Right ventricle myocardium superior (tissue), 1 donor: ENCODE measurements around the gene FAM20C. TPM values are rescaled to one million over a fixed set of nuclear protein-coding genes. Genes with fewer than 3 reads are reported as not detected.
A peak's percentile ranks its signal among the peaks of the same experiment; 100 is the strongest.

Source experiments
- ATAC-seq: fragments of 200-7000 bp; cut with Tn5 transposase; one replicate; pipeline ENCODE4 v1.9.1; 2020; ENCODE audit warnings: mild to moderate bottlenecking; ENCODE audit not compliant: poor library complexity
- DNase-seq: peaks from one replicate; pipeline ENCODE4 v3.0.0-alpha.2; 2020
- intact Hi-C: fragments of 100-400 bp; cut with DNase I; formaldehyde crosslinking; loops from one replicate; pipeline ENCODE4 v1.11.2; 2022
- total RNA-seq: library from RNA; stranded (reverse); fragmentation: NEBNext Ultra II Directional; extraction: Animal tissue kit (Norgen Biotek cat#: 25700); gene quantifications from one replicate; pipeline ENCODE4 v1.2.1, GENCODE V29; 2021
- donor health status: DM: no; HTN: yes; CAD: no; lungs with severe emphysema.

Gene FAM20C
- total RNA-seq, 1 donor from 2014 or later: 23.4 TPM

DNA sequence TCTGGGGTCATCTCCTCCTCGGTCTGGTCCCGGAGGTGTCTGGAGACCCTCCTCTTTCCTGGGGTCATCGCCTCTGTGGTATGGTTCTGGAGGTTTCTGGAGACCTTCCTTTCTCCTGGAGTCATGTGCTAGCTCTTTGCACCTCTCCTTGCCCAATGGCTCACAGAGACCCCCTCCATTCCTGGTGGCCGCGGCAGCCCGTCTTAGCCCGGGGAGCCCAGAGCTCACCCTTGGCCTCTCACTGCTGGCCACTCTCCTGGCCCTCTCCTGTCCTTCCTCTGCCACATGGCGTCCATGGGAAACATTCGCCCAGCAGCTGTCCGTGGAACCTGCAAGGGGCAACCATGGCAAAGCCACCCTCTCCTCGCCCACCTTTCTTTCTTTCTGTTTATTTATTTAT lies 77.3 kb downstream of the FAM20C start:
- DNase-seq (no peak), ATAC-seq (no peak)
- intact Hi-C loops: no loop called here

DNA sequence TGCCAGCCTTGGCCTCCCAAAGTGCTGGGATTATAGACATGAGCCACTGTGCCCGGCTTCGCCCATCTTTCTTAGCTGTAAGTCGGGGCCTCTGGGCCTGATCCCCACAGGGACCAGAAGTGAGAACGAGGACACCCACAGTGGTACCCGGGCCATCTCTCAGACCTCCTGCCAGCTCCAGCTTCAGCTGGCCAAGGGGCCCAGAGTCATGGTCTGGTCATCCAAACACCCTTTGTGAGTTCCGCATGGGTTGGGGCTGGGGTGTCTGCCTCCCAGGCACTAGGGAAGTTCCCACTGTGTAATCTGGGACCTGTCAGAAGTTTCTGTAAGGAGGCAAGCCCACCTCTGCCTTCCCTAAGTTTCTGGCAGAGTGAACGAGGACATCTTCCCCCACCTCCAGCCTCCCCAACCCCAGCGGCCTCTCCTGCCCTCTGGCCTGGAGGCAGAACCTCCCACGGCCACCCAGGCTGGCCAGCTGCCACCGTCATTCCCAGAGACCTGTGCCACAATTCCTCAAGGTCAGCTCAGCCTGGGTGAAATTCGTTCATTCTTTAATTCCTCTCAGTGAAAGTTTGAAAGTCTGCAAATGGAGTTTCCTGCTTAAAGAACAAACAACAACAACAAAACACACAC lies 78.1 kb downstream of the FAM20C start:
- ATAC-seq (no peak), DNase-seq (peak; percentile 38)
- intact Hi-C loops: no loop called here

DNA sequence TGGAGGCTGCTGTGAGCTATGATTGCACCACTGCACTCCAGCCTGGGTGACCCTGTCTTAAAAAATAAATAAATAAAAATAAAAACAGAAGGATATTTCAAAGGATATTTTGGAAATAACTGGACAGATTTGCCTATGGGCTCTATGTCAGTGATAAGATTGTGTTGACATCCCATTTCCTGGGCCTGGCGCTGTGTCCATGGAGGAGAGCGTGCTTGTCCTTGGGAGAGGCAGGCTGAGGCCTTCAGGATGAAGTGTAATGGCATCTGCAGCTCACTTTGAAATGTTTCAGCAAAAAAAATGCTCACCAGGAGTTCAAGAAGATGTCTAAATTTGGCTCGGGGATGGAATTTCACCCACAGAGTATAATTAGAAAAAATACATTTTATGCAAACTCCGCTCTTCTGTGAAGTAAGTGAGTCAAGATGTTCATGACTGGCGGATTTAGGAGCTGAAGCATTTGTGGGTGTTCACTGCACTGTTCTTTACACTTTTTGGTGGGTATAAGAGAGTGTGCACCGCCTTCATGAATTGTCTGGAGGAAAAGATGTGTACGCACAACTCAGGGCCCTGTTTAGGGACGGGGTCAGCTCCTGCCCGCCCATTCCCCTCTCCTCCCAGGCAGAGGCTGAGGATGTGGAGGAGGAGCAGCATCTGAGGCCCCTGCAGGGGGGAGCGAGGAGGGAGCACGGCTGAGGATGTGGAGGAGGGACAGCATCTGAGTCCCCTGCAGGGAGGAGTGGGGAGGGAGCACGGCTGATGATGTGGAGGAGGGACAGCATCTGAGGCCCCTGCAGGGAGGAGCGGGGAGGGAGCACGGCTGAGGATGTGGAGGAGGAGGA lies 79.1 kb downstream of the FAM20C start:
- no peak for DNase-seq
- intact Hi-C loops: no loop called here
- ATAC-seq: no peak

DNA sequence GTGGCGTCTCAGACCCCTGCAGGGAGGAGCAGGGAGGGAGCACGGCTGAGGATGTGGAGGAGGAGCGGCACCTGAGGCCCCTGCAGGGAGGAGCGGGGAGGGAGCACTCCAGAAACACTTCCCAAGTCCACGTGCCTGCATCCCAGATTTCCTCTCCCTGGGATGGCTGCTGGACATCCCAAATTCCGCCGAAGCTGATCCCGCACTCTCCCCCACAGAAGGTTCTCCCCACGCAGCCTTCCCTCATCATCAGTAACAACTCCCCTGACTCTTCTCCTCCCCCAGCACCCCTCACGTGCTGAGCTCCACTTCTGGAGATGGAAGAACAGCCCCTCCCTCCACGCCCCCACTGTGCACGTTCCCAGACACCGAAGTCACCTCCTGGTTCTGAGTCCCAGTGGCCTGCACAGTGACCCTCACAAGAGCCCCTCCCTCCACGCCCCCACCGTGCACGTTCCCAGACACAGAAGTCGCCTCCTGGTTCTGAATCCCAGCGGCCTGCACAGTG lies 79.8 kb downstream of the FAM20C start:
- no peak for ATAC-seq
- intact Hi-C loops: no loop called here
- DNase-seq: peak; percentile 20

DNA sequence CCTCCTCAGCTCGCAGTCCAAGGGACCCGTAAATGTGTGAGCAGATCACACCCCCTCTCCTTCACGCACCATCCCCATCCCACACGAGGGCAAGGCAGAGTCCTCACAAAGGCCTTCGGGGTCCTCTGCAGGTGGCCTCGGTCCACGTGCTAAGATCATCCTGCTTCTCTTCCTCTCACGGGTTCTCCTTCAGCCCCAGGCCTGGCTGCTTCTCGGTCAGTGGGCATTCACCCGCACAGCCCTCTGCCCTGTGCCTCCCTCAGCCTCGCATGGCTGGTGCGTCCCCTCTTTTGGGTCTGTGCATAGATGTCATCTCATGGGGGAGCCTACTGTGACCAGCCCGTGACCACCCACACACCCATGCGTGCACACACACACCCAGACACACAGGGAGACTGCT lies 80.3 kb downstream of the FAM20C start:
- ATAC-seq (no peak), DNase-seq (no peak)
- intact Hi-C loops: no loop called here

DNA sequence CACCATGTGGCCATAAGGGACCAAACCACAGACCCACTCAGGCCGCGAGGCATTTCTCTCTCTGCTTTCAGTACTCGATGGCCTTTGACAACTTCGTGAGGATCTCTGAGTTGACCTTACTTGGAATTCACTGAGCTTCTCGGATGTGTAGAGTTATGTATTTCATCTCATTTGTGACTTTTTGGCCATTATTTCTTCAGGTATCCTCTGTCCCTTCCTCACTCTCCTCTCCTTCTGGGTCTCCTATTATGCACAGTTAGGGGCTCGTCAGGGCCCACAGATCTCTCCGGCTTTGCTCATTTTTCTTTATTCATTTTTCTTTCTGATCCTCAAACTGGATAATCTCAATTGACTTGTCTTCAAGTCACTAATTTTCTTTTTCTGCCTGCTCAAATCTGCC lies 81.0 kb downstream of the FAM20C start:
- ATAC-seq (no peak), DNase-seq (no peak)
- intact Hi-C loops: no loop called here

DNA sequence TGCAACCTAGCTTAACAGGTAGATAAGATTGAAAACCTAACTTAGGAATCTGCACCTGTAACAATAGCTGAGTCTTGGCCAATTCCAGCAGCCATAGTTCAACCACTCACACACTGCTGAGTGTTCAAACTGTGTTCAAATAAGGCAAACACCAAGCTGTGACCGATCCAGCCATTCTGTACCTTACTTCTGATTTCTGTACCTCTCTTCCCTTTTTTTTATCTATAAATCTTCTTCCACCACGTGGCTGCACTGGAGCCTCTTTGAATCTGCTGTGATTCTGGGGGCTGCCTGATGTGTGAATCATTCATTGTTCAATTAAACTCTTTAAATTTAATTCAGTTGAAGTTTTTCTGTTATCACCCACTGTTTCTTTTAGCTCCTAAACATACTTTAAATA lies 81.9 kb downstream of the FAM20C start:
- DNase-seq: no peak
- ATAC-seq: no peak
- intact Hi-C loops: no loop called here

DNA sequence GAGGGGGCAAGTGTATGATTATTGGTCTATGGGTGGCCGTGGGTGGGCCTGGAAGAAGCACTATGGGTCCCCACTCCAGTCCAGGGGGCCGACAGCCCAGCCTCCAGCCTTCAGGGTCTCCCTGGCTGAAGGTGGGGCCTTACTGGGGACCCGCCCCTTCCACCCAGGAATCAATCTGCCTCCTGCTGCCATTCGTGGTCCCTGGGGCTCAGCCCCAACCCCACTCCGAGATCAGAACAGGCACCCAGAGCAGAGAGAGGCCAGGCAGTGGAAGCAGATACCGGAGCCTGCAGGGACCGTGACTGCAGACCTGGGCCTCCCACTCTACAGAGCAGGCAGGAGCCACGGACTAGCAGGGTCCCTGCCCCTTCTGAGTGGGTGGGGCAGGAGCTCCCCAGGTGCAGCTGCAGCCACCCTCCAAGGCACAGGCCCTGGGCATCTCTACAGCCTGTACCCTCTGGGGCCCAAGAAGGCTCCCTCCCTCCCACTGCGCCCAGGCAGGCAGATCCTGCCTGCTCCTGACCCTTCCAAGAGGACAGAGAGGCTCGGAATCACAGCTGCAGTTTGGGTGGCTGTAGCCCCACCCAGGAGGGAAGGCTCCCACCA lies 84.0 kb downstream of the FAM20C start:
- no peak for DNase-seq
- intact Hi-C loops: no loop called here
- ATAC-seq: no peak

DNA sequence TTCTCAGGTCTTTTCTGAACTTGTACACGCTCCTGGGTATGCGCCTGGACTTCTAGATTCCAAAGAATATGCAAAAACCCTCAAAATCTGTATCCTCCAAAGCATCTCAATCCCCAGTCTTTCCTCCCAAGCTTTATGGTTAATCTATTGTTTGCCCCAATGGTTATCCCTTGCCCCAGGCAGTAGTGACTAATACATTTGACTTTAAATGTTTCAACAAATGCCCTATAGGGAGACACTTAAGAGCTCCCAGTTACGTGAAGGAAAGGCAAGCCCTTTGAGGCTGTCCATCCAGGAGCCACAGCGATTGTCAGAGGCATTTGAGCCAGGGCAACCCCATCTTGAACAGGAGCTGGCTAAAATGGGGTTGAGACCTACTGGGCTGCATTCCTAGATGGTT lies 84.9 kb downstream of the FAM20C start:
- ATAC-seq (no peak), DNase-seq (no peak)
- intact Hi-C loops: no loop called here

DNA sequence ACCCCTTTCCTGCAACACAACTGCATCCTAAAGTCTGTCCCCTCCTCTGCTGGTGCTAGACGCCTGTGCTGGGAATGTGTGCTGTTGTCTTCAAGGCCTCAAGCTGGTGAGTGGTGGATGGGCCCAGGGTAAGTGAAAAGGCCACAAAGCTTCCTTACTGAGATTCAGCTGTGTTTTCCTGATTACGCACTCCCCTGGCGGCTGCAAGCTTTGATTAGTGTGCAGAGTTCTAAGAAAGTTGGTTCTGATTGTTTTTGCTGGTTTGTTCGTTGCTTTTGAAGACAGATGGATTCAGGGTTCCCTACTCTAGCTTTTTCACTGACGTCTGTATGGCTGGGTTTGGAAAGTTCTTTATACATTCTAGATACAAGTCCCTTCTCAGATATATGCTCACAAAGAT lies 85.7 kb downstream of the FAM20C start:
- DNase-seq (no peak), ATAC-seq (no peak)
- intact Hi-C loops: no loop called here

DNA sequence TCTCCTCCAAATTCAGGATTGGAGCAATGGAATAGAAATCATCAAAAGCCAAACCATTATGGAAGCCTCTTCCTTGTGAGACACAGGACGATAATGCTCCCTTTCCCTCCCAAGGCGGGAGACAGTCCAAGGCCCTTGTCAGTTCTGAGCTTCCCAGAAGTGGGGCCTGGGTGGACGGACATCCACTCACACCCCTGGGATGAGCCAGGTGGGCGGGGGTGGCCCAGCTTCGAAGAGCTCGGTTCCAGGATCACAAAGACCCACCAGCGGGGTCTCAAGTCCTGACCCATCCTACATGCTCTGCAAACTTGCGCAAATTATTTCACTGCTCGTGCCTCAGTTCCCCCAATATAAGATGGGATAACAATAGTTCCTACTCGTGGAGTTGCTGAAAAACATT lies 87.5 kb downstream of the FAM20C start:
- DNase-seq (no peak), ATAC-seq (no peak)
- intact Hi-C loops: no loop called here

DNA sequence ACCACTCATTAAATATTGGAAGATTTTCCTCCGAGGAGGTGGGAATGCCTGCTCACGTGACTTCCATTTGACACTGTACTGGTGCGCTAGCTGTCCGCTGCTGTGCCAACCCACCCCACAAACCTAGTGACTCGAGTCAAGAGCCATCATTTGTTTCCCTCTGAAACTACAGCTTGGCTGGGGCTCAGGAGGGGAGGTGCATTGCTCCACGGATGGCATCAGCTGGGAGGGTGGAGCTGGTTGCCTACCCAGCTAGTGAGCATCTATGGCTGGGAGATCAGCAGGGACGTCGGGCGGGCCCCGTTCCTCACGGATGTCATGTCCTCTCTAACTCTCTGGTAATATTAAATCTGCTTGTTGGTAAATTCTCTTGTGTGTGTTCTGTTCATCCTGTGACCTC lies 88.1 kb downstream of the FAM20C start:
- ATAC-seq (no peak), DNase-seq (peak; percentile 28)
- intact Hi-C loops: no loop called here

DNA sequence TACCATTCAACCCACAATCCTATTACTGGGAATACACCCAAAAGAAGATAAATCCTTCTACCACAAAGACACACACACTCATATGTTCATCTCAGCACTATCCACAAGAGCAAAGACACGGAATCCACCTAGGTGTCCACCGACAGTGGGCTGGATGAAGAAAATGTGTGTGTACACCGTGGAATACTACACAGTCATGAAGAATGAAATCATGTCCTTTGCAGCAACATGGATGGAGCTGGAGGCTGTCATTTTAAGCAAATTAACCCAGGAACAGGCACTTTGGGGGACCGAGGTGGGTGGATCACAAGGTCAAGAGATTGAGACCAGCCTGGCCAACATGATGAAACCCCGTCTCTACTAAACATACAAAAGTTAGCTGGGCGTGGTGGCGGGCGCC lies 89.3 kb downstream of the FAM20C start:
- ATAC-seq (no peak), DNase-seq (no peak)
- intact Hi-C loops: no loop called here

DNA sequence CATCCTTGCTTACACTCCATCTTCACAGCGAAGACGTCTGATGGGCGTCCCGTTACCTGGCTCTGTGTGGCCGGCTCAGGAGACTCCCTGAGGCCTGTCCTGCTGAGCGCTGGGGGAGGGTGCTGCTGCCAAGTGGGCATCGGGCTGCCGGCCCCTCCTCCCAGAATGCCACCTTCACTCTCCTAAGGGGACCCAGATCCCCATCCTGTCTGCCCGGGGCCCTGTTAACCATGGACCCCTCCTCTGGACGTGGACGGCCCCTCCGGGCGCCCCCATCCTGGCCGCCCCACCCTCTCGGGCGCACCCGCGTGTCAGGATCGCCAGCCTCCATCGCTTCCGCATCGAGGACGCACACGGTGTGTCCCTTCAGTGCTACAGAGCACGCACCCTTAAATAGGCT lies 90.2 kb downstream of the FAM20C start:
- peak; percentile 22 for DNase-seq
- intact Hi-C loops: no loop called here
- no peak for ATAC-seq

DNA sequence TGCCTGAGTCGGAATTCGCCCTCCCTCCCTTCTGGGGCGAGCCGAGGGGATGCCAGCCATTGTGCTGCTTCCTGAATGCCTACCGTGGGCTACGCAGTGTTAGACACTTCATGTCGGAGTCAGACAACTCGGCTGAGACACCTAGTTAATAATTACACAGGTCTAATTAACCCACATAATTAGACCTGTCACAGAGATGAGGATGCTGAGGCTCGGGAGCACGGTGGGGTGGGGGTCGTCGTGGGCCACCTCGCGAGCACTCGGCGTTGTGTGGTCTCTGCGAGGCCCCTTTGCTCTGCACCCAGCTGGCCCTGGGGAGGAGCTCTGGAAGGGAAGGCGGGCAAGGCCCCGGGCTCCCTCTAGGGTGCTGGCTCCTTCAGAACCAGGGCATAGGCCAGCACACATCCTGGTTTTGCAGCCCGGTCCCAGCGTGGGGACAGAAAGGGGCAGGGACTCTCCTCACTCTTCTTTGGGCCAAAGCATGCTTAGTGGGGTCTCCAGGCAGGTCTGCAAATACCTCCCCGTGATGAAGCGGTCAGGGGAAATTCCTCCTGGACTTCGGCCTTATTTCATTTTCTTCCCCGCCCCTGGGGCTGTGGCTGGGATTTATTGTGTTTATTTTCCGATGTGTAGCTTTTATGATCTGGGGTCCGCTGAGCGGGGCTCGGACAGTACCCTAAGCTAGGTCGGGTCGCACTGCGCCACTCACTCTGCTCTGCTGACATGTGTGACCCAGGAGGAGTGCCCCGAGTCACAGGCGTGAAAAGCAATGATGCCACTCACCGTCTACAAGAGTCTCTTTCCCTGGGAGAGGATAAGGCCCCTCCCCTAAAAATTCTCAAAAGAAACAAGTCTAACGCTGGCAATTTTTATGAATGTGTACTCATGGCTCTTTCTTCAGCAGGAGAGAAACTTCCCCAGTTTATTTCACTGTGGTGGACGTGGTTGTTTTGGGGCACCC lies 92.7 kb downstream of the FAM20C start:
- DNase-seq (no peak), ATAC-seq (no peak)
- intact Hi-C loops: no loop called here

DNA sequence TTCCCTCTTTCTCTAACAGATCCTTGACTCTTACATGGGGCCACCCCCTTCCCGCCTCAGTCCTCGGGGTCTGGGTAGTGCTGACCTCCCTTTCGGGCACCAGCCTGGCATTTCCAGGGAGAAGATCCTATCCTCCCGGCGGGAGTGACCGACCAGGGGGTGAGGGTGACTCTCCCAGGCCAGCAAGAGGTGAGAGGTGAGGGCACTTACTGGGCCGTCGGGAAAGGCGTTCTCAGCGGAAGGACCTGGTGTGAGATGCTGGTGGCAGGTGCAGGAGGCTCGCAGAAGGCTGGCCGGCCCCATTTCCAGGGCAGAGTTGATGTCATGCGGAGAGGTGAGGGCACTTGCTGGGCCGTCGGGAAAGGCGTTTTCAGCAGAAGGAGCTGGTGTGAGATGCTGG lies 93.4 kb downstream of the FAM20C start:
- intact Hi-C loops: no loop called here
- no peak for DNase-seq
- no peak for ATAC-seq

DNA sequence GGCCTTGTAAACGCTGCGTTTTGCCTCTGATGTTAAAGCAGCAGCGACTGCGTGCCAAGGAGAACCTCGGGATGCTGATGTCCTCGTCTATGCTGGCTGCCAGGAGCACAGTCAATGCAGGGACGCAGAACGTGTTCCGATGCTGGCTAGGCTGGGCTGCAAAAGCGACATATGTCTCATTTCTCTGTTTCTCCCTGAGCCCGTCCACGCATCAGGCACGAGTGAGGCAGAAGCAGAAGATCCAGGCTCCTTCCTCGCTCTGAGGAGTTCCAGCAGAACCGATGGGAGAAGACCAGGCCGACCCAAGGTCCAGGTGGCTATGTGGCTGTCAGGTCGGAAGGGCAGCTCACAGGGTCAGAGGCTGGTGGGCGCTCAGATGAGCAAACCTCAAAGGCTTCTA lies 93.9 kb downstream of the FAM20C start:
- intact Hi-C loops: no loop called here
- DNase-seq (no peak), ATAC-seq (no peak)

DNA sequence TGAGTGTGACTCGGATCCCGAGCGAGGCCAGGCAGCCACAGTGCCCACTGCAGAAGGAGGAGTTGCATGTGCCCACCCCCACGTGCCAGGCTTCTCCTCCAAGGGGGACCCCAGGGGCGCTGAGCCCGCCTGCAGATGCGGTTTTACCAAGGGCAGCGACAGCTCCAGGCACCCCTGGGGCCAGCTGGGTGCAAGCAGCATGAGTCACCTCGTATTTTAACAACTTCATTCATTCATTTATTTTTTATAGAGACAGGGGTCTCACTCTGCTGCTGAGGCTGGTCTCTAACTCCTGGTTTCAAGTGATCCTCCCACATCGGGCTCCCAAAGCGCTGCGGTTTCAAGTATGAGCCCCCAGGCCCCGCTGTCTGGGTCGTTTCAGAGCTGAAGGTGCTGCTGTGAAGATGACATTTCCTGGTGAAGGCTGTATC lies 96.3 kb downstream of the FAM20C start:
- ATAC-seq (no peak), DNase-seq (no peak)
- intact Hi-C loops: no loop called here

DNA sequence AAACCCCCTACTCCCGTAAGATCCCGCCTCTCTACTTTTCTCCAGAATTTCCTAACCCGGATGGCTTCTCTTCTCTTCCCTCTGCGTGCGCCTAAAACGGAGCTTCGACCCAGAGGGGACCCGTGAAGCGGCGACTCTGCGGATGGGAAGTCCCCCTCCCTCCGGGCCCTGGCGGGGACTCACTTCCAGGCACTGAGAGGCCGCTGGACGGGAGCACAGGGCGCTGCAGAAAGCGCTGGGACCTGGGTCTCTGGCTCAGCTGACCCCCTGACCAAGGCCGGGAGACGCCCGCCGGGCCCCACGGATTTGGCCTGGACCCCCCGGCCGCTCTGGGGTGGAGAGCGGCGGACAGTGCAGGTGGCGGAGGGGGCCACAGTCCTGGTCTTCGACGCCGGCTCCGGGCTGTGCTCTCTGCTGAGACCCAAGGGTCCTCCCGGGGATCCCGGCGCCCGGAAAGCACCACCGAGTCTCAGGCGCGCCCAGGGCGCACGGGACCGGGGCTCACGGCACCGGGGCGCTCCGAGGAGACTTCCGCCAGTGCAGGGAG lies 96.9 kb downstream of the FAM20C start:
- intact Hi-C loops: no loop called here
- no peak for ATAC-seq
- no peak for DNase-seq
